HG02678 (cell line): Measurements from ENCODE around the gene ZBTB33.
A peak's percentile ranks its signal among the peaks of the same experiment; 100 is the strongest.

Experiments
- ATAC-seq: cut with Tn5 transposase; IDR thresholded peaks from one replicate; pipeline ENCODE4 v1.9.1; 2021; ENCODE audit warnings: mild to moderate bottlenecking, moderate library complexity; ENCODE audit not compliant: unreplicated experiment

Gene ZBTB33

GRCh38 chrX:120262859-120263708, 12.5 kb downstream of the ZBTB33 start:
- ATAC-seq: no peak

DNA sequence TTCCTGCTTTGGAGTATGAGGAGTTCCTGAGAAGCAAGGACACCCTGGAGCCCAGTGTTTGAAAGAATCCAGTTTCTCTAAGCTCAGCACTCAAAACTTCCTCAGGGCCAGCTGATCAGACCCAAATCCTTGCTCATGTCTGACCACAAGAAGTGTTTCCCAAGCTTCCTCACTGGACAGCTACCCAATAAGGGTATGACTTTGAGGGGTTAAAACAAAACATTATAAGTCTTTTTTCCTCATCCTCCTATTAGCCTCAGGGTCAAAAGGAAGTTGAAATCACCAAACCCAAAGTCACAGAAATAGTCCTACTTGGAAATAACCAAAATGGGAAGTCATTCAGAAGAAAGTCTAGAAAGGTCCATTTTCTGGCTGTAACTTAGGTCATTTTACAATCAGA, 13.7 kb downstream of the ZBTB33 start:
- no peak for ATAC-seq

DNA sequence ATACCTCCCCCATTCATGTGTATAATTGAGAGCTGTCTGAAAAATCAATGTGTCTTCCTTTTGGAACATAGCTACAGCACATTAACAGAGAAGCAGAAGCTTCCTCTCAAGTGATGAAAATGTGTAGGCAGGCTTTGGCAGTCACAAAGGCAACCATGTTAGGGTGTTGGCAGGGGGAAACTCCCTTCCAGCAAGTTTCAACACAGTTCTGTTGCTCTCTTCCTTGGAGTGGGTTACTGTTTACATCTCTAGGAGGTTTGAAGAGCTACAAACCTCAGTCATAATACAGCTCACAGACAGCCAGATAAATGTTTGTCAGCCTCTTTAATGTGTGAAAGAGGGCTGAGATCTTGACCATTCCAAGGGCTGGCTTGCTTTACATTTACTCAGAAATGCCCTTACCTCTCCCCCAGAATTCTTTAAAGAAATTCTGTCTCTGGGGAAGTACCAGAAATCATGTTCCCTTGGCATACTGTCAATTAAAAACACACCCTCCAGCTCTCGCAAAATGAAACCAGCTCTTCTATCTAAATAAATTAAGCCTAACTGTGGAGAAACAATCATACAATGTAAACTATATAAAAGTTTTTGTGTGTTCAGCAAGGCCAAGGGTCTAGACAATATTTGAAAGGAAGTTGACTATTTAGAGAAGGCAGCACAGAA, 18.9 kb downstream of the ZBTB33 start:
- no peak for ATAC-seq

DNA sequence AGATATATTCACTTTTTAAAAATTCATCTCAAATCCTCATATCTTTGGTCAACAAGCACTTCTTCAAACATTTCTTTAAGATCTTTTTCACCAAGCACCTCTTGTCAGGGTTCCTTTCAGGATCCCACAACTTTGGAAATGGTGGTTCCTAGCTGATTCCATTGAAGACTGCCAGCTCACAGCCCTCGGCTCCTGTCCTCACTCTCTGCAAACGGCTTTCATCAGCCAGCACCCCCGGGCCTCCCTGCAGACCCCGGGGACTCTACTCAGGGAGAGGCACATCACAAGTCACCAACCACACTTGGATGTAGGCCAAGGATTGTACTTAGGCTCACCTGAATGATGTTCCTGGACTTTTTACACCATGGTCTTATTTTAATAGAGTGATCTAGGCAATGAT, 20.0 kb downstream of the ZBTB33 start:
- no peak for ATAC-seq

DNA sequence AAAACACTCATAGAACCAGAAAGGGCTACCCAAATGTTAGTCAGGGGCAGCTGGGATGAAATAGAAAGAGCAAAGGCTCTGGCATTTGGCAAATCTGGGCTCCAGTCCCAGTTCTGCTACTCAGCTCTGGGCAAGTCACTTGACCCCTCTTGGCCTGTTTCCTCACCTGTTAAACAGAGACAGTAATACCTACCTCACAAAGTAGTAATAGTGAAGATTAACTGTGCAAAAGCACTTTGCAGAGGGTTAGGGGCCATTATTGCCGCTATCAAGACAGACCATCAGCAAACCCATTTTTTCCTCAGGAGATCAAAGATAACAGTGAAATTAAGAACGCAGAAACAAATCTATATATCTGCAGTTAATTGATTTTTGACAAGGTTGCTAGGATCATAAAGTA, 20.6 kb downstream of the ZBTB33 start:
- no peak for ATAC-seq

DNA sequence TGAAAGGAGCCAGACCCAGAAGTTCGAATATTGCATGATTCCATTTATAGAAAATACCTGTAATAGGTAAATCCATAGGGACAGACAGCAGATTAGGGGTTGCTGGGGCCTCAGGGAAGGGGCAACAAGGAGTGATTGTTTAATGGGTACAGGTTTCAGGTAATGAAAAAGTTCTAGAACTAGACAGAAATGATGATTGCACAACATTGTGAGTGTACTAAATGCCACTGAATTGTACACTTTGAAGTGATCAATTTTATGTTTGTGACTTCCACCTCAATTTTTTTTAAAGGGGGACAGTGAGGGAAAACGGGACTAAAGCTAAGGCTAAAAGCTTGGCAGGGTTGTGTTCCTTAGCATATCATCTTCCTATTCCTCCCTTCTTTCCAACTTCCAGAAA, 23.5 kb downstream of the ZBTB33 start:
- ATAC-seq: no peak

DNA sequence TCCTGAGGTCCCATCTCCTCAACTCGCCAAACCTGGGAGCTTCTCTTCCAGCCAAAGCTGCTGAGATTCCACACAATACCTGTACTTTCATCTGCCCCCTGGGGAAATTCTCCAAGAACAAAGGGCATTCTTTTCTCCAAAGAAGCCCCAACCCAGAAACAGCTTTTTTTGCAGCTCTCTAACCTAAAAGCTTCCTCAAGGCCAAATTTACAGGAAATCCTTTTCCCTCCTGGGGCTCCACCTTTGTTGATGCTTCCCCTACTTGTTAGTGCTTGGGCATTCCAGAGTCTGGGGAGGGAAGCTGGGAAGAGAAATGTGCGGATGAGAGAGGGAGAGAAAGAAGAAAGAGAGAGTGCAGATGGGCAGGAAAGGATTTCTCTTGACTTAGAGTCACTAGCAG, 24.3 kb downstream of the ZBTB33 start:
- ATAC-seq: no peak

GRCh38 chrX:120281021-120281624, 30.5 kb downstream of the ZBTB33 start:
- ATAC-seq: no peak

DNA sequence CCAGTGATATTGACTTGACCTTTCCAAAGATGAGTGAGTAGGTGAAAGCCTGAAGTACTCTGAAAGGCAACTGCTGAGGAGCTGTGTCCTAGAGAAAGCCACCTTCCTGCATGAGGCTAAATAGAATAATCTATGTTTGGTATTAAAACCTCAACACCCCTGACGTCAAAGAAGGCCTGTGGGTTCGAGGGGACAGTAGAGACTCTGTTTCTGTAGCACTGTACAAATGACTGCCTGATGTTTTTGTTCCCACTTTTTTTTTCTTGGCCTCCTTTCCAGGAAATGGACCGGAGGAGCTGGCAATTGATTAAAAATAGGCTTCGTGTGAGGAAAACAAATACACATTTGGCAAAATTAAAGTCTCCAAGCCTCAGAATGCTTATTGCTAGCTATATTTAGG, 31.1 kb downstream of the ZBTB33 start:
- no peak for ATAC-seq

DNA sequence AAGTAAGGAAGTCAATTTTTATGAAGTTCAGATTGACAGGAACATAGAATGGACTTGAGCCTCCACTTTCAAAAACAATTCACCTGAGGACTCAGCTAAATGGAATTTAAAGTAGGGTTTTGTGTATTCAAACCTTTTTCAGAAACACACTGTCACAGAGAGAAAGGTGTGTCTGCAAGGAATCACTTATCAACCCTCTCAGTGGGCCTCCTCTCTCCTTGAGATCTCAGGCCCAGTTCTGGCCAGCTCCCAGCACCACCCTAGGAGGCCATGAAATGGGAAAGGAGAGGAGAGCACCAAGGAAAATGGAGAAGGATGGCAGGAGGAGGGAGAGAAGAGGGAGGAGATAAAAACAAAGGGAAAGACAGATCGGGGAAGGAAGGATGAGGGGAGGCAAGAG, 32.1 kb downstream of the ZBTB33 start:
- ATAC-seq: no peak

DNA sequence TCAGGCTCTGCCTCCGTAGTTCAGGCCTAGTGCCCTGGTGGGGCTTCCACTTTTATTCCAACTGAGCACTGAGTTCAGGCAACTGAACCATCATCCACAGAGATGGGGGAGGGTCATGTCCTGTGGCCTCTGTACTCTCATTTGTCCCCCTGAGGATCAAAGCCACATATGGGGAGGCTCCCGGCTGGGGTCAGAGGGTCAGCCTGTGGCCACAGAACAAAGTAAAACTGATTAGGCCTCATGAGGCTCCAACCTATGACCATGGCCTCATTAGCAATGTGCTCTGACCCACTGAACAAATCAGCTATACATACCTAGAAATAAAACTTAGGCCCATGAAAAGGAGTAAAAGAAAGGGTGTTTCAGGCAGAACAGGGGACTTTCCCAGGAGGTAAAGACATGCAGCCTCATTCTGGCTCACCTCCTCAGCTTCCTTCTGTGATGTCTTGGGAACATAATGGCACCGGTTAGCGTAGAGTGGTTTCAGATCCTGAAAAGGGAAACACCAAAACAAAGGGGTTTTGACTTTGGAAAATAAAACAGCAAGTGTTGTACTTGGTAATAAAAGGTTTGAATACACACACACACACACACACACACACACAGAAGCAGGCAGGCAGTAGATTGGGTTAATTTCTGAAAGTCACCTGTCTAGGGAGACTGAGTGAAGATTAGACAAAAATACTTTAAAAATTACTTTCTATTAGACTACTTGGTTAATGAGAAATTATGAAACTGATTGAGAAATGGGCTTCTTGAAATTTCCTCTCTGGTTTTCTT, 36.3 kb downstream of the ZBTB33 start:
- ATAC-seq: peak; percentile 34

DNA sequence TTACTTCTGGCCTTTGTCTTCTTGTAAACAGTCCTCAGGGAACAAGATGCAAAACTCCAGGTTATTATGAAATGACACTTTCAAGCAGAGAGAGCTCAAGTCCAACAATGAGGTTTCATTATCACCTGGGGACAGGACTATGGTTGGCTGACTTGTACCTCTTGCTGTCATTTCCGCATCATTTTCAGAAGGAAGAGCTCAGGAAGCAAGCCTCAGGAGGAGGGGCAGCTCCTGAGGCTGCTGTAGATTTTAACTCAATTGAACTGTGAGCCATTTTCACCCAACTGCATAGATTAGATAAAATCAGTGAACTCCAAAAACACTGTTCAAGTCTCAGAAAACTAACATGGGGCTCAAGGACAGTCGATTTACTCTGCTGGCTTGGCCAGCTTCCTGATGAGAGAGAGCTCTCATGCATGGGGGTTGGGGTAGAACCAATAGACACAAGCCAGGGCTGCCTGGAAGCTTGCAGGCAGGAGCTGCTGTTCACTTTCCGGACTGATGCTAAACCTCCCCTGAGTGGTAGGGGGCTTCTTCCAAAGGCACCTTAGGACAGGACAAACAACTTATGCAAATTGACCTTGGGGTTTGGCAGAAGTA, 37.0 kb downstream of the ZBTB33 start:
- peak; percentile 69 for ATAC-seq

GRCh38 chrX:120290107-120290506, 39.5 kb downstream of the ZBTB33 start:
- ATAC-seq: no peak

GRCh38 chrX:120291211-120291610, 40.6 kb downstream of the ZBTB33 start:
- ATAC-seq: no peak

GRCh38 chrX:120293015-120293414, 42.4 kb downstream of the ZBTB33 start:
- no peak for ATAC-seq

DNA sequence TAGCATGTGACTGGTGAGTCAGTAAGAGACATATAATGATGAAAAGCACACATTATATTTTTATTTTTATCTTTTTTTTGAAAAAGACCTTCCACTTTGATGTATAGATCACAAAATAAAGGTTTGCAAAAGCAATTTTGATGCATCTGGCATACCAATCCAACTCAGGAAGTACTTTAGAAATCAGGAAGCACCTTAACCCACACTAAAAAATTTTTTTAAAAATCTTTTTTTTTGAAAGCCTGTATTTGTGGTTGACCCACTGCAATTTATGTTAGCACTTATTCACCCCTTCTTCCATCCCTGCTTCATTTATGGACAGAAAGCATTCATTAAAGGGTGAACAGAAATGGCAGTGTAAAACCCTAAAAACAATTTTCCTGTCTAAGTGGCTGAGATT, 44.0 kb downstream of the ZBTB33 start:
- no peak for ATAC-seq

DNA sequence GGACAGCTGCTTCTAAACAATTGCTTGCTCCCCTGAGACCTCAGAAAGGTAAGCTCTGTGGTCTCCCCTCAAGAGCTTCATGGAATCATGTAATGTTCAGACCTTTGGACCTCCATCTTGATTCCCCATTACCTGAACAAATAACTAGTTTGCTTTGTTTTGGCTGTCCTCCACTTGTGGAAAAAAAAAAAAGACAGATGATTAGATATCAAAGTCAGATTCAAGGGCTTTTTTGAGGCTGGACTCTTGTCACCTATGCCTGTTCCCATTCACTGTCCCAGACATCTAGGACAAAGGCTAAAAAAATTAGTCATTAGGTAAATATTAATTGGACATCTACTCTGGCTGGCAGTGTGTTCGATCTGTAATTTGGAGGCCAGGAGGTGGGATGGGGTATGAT, 47.3 kb downstream of the ZBTB33 start:
- ATAC-seq: no peak

- ATAC-seq: no peak
Measured at GRCh38 chrX:120299928-120300327, 49.3 kb downstream of the ZBTB33 start.

DNA sequence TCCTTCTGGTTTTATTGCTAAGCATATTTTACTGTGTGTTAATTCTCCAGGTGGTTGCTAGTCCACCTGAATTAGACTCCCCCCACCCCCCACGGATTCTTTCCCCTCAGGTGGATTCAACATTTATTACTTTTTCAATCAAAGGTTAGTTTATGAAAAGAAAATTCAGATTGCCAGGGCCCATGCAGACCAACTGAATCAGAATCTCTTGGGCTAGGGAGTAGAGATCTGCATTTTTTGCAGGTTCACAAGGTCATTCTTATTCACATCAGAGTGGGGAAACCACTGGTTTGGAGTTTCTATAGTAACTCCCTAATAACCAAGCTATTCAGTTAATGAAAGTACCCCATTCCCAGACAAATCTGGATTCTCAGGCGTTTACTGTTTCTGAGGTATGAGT, 50.9 kb downstream of the ZBTB33 start:
- no peak for ATAC-seq

DNA sequence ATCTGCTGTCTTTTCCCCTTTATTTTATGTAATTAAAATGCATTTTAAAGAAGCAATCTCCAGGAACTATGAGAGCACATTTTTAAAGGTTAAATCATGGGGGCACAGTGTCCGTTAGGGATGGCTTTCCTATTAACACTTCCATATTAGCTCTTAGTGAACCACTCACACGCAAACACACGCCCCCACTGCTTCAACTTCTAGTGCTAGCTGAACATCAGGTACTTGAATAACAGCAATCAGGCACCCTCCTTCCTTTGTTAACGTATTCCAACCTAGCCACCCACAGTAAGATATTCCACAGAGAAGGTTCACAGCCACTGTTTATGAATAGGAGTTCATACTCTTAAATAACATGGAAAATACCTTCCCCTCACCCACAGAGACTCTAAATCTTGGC, 51.3 kb downstream of the ZBTB33 start:
- ATAC-seq: no peak

DNA sequence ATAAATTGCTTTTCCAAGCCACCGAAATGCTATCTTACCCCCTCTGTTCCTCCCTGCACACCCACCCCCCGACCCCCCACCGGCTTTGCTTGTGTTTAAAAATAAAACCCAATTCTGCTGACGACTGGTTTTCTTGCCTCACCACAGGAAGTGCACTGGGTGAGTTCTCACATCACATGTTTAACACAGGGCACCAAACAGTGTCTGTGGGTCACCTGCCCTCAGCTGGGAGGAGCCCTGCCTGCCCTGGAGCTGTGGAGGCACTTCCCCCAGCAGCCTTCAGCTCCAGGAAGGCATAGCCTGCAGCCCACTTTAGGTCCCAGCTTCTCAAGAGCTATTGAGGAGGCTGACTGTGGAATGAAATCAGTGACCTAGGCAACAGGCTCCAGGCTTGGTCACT, 51.8 kb downstream of the ZBTB33 start:
- ATAC-seq: peak; percentile 97
